NCI-H187 treated with DMSO at 0.1 percent for 48 hours (cell line): Measurements from ENCODE around the gene CC2D2A.
"Not testable (repeated sequence)": the region's sequence is repeated elsewhere in the genome, so short reads cannot be mapped to it uniquely, and the experiment has no call there.

ENCODE experiments used
- DNase-seq: peaks from one replicate; lab custom pipeline; 2025; lab: John Stamatoyannopoulos, UW

Gene CC2D2A

GRCh38 chr4:15558561-15558960 is 88.9 kb downstream of the CC2D2A start:
- DNase-seq = no peak

- DNase-seq = no peak
Measured at GRCh38 chr4:15562114-15562513, 92.4 kb downstream of the CC2D2A start.

DNA sequence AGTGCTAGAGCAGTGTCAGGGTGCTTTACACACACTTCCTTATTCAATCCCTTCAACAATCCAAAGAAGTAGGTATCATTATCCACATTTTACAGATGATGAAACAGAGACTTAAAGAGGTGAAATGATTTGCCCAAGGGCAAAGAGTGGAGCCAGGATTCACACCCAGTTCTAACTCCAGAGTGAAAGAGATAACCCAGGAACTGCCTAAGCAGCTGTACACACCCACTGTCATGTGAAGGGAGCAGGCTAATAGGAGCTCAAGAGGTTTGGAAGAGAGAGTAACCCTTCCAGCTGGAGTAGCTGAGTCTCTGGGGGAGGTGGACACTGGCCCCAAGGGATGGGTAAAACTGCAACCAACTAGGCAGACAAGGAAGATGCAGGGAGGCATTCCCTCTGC is 92.9 kb downstream of the CC2D2A start:
- no peak for DNase-seq

GRCh38 chr4:15563871-15564270 is 94.2 kb downstream of the CC2D2A start:
- no peak for DNase-seq

DNA sequence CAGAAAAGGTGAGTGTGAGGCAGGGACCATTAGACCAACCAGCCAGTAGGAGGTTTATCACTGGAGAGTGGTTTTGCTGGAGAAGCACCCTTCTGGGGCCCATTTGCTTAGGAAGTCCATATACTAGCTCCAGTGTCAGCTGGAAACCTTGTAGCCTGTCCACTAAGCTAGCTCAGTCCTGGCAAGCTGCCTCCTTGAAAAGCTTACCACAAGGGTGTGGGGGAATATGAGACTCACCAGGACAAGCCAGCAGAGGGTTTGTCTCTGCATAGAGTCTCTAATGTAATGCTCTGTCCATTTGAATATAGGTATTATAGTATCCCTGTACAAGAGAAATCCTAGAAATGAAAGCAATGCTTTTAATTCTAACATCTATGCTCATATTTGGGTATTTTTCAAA is 99.1 kb downstream of the CC2D2A start:
- no peak for DNase-seq

DNA sequence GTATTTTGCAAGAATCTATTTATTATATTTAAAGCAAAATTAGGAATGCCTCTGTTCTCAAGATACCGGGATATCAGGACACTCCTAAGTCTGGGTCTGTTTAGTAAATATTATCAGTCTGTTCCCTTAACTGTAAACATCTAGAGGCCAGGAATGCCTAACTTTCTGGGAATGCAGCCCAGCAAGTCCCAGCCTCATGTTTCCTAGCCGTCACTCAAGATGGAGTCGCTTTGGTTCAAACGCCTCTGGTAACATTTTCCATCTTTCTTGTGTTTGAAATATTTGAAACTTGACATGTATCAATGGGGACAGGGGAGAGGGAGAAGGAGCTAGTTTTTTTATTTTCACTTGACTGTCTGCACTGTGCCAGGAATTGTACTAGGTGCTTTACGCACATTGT is 100.1 kb downstream of the CC2D2A start:
- DNase-seq = no peak

DNA sequence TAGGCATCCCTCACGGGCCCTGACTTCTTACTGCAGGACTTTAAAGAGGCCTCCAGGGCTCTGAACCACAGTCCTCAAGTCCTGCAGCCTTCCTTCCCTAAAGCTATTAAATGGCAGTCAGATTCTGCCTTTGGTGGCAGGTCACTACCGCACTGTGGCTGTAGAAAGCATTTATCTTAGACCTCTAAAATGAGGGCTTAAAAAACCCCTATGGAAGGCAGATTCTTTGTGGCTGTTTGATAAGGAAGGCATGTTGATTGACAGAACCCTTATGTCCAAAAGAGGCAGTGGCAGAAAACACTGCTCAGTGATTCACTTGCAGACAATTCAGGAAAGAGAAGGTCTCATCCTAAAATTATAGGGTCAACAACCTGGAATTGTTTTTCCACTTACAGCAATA is 106.3 kb downstream of the CC2D2A start:
- no peak for DNase-seq

DNA sequence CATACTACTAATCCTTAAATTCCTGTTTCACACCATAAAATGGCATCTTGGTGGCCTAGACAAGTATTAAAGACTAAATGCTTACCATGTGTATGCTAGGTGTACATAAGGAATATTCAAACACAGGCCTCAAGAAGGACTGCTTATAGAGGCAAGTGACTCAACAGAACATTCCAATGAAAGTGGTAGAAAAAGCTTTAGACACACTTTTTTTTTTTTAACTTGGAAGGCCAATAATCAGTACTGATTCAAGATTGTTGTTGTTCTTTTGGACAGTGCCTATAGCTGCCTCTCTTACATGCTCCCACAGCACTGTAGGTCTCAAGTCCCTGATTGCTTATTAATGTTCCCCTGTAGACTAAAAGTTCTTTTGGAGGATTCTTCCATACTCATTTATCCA is 107.8 kb downstream of the CC2D2A start:
- no peak for DNase-seq

DNA sequence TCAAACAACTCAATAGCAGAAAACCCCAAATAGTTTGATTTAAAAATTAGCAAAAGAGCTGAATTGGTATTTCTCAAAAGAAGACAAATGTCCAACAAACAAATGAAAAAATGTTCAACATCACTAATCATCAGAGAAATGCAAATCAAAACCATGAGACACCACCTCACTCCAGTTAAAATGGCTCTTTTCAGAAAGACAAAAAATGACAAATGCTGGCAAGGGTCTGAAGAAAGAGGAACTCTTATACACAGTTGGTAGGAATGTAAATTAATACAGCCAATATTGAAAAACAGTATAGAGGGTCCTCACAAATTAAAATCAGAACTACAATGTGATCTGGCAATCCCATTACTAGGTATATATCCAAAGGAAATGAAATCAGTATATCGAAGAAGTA is 115.1 kb downstream of the CC2D2A start:
- DNase-seq = no peak

- no peak for DNase-seq
Measured at GRCh38 chr4:15585331-15585730, 115.6 kb downstream of the CC2D2A start.

GRCh38 chr4:15586066-15586465 is 116.4 kb downstream of the CC2D2A start:
- DNase-seq = no peak

DNA sequence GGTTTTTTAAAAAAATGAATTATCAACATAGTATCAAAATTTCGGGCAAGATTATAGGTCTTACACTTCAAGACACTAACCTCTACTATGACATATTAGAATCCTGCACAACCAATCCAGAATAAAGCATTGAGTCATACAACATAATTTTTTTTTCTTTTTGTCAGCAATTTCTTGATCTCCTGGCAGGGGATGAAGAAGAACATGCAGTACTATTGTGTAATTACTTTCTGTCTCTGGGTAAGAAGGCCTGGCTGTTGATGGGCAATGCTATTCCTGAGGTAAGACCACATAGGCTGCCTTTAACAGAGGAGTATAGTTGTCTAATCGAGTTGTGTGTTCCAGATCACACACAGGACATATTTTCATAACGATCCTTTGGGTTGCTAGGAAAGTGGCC is 118.0 kb downstream of the CC2D2A start:
- DNase-seq = no peak

- no peak for DNase-seq
Measured at GRCh38 chr4:15592799-15593198, 123.1 kb downstream of the CC2D2A start.

GRCh38 chr4:15598644-15599043 is 129.0 kb downstream of the CC2D2A start:
- DNase-seq = no peak

DNA sequence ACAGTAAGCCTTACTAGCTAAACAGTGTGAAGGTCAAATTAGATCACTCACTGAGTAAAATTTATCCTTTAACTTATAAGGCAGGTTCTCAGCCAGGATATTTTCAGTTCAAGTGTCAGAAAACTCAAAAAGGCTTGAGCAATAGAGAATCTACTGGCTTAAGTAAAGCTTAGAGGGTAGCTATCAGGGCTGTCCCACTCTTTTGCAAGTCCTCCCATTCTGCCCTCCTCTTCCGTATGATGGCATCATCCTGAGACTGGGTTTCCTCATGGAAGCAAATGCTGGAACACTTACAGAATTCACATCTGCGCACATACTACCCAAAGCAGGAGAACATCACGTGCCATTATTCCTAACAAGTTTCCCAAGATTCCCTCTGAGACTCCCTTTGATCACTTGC is 130.5 kb downstream of the CC2D2A start:
- no peak for DNase-seq

DNA sequence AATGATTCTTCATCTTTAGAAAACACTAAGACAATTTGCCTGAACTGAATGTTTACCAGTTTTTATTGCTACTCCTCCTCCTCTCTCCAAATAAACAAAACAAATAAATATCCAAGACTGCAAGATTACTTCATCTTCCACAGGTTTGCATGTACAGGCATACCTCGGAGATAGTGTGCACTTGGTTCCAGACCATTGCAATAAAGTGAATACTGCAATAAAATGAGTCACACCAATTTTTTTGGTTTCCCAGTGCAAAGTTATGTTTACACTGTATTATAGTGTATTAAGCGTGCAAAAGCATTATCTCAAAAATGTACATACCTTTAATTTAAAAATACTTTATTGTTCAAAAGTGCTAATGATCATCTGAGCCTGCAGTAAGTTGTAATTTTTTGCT is 132.2 kb downstream of the CC2D2A start:
- no peak for DNase-seq

GRCh38 chr4:15605537-15605936 is 135.9 kb downstream of the CC2D2A start:
- no peak for DNase-seq

- no peak for DNase-seq
Measured at GRCh38 chr4:15610855-15611254, 141.2 kb downstream of the CC2D2A start.

DNA sequence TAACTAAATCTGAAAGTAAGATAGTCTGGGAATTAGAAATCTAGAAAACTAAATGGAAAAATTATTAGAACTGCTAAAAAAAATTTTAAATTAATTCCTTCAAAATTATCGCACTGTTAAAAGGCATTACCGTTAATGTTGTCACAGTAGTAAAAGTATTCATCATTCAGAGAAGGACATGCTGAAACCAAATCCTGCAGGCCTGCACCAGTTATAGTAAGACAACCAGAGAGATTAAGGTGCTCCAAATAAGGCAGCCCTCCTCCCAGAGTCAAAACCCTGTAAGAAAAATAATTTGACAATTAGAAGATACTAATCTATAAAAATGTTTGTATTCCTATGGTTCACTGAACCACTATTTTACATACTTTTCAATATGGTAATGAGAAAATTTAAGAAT is 142.5 kb downstream of the CC2D2A start:
- DNase-seq = no peak

- DNase-seq = not testable (repeated sequence)
Measured at GRCh38 chr4:15614891-15615290, 145.2 kb downstream of the CC2D2A start.

- DNase-seq = not testable (repeated sequence)
Measured at GRCh38 chr4:15617407-15617806, 147.7 kb downstream of the CC2D2A start.

- no peak for DNase-seq
Measured at GRCh38 chr4:15636818-15637217, 167.1 kb downstream of the CC2D2A start.

GRCh38 chr4:15638418-15638817 is 168.7 kb downstream of the CC2D2A start:
- DNase-seq = no peak

DNA sequence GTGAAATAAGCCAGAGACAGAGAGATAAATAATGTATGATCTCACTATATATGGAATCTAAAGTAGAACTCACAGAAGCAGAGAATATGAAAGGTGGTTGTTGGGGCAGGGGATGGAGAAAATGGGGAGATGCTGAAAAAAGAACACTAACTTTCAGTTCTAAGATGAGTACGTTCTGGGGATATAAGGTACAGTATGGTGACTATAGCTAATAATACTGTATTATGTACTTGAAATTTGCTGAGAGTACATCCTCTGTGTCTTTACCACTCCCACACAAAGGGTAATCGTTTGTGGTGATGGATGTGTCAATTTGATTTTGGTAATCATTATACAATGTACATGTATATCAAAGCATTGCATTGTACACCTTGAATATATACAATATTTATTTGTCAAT is 178.9 kb downstream of the CC2D2A start:
- no peak for DNase-seq

DNA sequence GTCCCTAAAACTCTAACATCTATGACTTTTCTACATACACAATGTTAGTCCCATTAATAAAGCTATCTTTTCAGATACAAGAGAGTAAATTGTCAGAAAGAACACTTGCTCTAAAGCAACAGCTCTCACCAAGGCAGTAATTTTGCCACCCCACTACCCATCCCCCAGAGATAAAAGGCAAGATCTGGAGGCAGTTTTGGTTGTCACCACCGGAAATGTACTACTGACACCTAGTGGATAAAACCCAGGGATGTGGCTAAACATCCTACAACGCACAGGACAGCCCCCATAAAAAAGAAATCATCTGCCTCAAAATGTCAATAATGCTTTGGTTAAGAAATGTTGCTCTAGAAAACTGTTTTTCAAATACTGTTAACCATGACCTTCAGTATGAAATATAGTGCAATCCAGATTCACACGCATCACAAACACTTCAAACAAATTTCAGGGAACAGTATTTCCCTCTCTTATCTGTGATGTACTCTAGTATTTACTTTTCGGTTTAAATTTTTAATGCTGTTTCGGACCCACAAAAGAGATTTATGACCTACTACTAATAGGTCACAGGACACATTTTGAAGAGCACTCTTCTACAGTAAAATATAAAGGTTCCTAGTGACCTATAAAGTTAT is 180.3 kb downstream of the CC2D2A start:
- peak; percentile 21 for DNase-seq
